ENCODE results near the gene TRERF1. TPM values are rescaled to one million over a fixed set of nuclear protein-coding genes. Genes with fewer than 3 reads are reported as not detected.

The TRERF1 gene
- total RNA-seq, 1 experiment from 2014 or later: 3.5 TPM

- DNase-seq (ENCODE audit: low spot score): no peak
Measured at GRCh38 chr6:42251911-42252637, 199.7 kb downstream of the TRERF1 start.

- DNase-seq (ENCODE audit: low spot score): no peak
Measured at GRCh38 chr6:42251500-42251899, 200.2 kb downstream of the TRERF1 start.

- no peak for DNase-seq (ENCODE audit: low spot score)
Measured at GRCh38 chr6:42250274-42250931, 201.3 kb downstream of the TRERF1 start.

- DNase-seq (ENCODE audit: low spot score): no peak
Measured at GRCh38 chr6:42249279-42249678, 202.4 kb downstream of the TRERF1 start.

- no peak for DNase-seq (ENCODE audit: low spot score)
Measured at GRCh38 chr6:42243046-42243445, 208.7 kb downstream of the TRERF1 start.

GRCh38 chr6:42241915-42242314 is 209.8 kb downstream of the TRERF1 start:
- no peak for DNase-seq (ENCODE audit: low spot score)

GRCh38 chr6:42239736-42240375 is 211.9 kb downstream of the TRERF1 start:
- DNase-seq (ENCODE audit: low spot score): peak; percentile 73

- DNase-seq (ENCODE audit: low spot score): peak; percentile 51
Measured at GRCh38 chr6:42239333-42239732, 212.4 kb downstream of the TRERF1 start.

GRCh38 chr6:42237857-42238256 is 213.9 kb downstream of the TRERF1 start:
- no peak for DNase-seq (ENCODE audit: low spot score)

GRCh38 chr6:42236682-42237473 is 214.8 kb downstream of the TRERF1 start:
- no peak for DNase-seq (ENCODE audit: low spot score)

- DNase-seq (ENCODE audit: low spot score): no peak
Measured at GRCh38 chr6:42236030-42236429, 215.7 kb downstream of the TRERF1 start.

GRCh38 chr6:42232035-42232434 is 219.7 kb downstream of the TRERF1 start:
- DNase-seq (ENCODE audit: low spot score): no peak

GRCh38 chr6:42230345-42231321 is 221.1 kb downstream of the TRERF1 start:
- peak; percentile 30 for DNase-seq (ENCODE audit: low spot score)

- no peak for DNase-seq (ENCODE audit: low spot score)
Measured at GRCh38 chr6:42229506-42230119, 222.1 kb downstream of the TRERF1 start.

- DNase-seq (ENCODE audit: low spot score): no peak
Measured at GRCh38 chr6:42228305-42228704, 223.4 kb downstream of the TRERF1 start.

GRCh38 chr6:42227173-42227850 is 224.4 kb downstream of the TRERF1 start:
- no peak for DNase-seq (ENCODE audit: low spot score)

- DNase-seq (ENCODE audit: low spot score): peak; percentile 85
Measured at GRCh38 chr6:42226645-42227143, 225.0 kb downstream of the TRERF1 start.

- DNase-seq (ENCODE audit: low spot score): peak; percentile 67
Measured at GRCh38 chr6:42226161-42226611, 225.5 kb downstream of the TRERF1 start.

GRCh38 chr6:42225419-42225818 is 226.3 kb downstream of the TRERF1 start:
- DNase-seq (ENCODE audit: low spot score): no peak

GRCh38 chr6:42225029-42225339 is 226.7 kb downstream of the TRERF1 start:
- DNase-seq (ENCODE audit: low spot score): no peak

All from A172 (cell line).